GM18526 (cell line): ENCODE results near the gene DPM3.

Experiments
- POLR2A ChIP-seq: IDR thresholded peaks from 3 replicates; pipeline ENCODE4 v1.6.1; 2011; ENCODE audit not compliant: insufficient read length; ENCODE audit errors: extremely low read depth

DPM3 gene

DNA sequence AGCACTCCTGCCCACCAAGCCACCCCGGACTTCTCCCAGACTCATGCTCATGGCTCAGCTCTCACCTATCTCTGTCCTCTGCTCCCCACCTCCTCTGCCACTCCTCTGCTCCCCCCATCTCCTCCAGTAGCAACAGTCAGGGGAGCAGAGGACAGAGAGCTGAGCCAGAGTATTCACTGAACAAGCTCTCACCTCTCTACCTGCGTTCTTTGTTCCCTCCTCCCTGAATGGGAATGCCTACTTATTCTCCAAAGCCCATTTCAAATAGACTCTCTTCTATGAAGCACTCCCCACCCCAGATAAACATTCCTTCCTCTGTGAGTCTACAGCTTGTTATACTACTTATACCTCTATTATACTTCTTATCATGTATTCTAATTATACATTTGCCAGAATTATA lies 19.1 kb downstream of the DPM3 start:
- TF ChIP-seq POLR2A = no peak

DNA sequence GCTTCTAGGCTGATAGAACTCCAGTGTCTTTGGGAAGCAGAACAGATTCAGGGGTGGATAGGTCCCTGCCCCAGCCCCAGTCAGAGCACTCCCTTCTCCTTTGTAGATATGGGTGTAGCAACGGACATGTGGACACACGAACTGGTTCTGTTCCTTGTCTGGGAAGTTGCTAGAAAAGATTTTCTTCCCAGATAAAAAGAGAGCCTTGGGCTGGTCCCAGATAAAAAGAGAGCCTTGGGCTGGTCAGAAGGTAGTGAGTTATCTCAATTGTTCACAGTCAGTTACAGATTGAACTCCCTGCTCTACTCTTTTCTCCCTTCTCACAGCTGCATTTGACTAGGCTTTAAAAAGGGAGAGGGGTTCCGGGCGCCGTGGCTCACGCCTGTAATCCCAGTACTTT lies 20.1 kb downstream of the DPM3 start:
- no peak for TF ChIP-seq POLR2A

DNA sequence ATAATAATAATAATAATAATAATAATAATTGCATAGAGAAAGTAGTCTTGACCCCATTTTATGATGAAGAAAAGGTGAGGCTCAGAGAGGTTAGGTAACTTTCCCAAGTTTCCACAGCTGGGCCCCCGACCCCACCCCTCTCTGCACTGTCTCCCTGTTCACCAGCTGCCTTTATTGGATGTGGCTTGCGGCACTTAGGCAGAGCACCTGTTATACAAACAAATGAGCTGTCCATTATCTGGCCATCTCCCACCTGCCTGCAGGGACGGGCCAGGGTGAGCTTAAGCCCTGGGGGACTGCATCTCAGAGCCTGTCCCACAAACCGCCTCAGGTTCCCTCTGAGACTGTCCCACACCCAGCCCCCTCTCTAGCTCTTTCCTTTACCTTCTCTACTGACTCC lies 22.7 kb downstream of the DPM3 start:
- no peak for TF ChIP-seq POLR2A

DNA sequence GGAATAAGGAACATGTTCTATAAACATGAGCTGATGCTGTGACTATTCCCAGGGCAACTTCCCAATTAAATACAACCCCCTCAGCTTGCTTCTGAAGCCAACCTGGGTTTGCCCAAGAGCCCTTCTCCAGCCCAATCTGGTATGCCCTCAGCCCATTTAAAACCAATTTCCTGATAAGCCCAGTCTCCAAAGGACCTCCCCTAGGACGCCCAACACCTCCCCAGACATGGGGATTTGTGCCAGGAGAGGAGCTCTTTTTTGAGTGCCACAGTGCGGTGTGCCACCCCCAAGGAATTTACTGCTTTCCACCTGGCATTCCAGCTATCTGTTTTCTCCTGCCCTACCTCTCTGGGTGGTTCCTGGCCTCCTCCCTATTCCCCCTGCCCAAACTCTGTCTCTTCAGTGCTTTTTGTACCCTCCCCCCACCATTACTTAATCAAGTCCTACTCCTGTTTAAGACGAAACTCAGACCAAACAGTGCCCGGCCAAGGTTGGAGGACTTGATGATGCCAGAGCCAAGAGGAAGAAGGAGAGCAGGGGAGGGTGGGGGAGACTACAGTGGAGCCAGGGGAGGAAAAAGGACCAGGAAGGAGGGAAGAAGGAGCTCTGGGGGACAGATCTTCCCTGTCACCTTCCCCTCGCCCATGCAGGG lies 24.1 kb downstream of the DPM3 start:
- no peak for TF ChIP-seq POLR2A

- no peak for TF ChIP-seq POLR2A
These were observed 26.8 kb downstream of the DPM3 start for GRCh38 chr1:155113450-155113980.

DNA sequence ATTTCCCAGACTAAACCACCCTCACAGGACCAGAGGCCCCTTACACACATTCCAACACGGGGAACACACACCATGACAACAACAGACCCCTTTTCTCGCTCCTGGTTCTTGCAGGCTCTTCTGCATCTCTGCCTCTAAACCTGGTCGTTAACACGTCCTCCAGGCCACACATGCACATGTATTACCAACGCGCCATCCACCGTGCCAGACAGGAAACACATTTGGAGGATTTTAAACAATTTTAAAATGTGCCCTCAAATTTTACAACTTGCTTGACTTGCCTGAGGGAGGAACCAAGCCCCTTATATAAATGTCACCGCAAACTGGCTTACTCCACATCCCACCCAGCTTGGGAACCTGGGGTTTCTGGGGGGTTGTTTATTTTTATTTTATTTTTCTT lies 29.5 kb downstream of the DPM3 start:
- TF ChIP-seq POLR2A = no peak

DNA sequence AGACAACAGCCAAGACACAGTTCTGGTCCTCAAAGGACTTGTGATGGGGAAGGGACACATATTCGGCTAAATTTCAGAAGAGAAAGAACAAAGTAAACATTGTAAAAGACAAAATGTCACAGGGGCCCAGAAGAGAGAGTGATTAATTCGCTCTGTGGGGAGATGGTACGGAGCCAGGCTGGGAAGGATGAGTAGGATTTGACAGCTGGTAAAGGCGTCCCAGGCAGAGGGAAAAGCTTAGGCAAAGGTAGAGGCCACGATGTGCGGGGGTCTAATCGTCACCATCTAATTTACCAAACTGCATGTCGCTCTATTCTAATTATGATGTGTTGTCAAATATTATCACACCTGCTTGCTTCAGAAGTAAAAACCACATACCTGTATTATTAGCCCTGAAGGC lies 29.9 kb downstream of the DPM3 start:
- TF ChIP-seq POLR2A = no peak

DNA sequence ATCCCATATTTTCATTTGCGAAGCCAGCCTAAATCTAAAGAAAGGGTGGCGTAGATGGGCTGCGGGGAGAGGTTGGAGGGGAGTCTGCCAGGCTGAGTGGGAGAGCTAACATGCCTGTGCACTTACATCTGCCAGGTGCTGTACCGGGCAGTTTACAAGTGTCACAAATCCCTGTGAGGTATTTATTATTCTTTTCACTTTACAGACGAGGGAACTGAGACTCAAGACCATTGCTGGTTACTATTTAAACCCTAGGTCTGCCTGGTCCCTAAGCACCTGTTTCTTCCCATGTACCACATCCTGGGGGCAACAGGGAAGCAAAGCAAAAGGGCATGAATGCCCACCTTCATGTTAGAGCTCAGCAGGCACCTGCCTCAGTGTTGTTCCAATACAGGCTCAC lies 32.0 kb downstream of the DPM3 start:
- no peak for TF ChIP-seq POLR2A

DNA sequence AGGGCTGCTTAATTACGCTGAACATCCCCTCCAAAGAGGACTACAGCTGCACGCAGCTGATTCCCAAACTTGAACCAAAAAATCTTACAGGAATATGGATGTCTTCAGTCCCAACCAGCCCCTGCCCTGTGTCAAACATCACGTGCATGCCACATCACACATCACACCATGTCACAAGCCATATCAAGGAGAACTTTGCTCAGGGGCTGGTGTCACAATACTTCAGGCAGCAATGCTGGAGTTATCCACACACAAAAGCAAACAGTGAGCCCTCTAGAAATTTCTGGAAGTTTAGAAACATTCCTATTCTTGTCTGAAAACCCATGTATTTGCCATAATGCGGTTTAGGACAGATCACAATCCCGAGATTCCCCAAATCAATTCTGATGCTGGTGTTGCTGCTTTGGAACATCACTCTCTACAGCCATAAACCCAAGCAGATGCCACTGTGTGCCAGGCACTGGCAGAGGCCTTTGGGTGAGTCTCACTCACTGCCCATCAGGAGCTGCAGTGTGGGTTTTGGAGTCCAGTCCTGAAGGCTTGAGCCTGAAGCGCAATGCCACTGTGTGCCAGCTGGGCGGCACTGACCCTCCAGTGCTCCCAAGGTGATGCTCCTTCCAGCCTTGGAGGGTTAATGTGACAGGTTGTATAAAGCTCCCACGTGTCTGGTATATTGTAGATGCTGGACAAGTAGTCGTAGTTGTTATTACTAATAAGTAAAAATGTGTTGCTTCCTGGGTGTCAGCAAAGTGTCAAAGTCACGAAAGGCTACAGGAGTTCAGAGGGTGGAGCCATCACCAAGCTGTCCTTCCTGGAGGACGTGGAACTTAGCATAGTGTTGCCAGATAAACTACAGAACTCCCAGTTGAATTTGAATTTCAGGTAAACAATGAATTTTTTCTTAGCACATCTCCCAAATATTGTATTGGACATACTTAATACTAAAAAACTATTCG lies 32.7 kb downstream of the DPM3 start:
- TF ChIP-seq POLR2A = no peak

GRCh38 chr1:155106862-155107261 lies 33.5 kb downstream of the DPM3 start:
- TF ChIP-seq POLR2A = no peak

- no peak for TF ChIP-seq POLR2A
These were observed 34.7 kb downstream of the DPM3 start for GRCh38 chr1:155105604-155106011.

DNA sequence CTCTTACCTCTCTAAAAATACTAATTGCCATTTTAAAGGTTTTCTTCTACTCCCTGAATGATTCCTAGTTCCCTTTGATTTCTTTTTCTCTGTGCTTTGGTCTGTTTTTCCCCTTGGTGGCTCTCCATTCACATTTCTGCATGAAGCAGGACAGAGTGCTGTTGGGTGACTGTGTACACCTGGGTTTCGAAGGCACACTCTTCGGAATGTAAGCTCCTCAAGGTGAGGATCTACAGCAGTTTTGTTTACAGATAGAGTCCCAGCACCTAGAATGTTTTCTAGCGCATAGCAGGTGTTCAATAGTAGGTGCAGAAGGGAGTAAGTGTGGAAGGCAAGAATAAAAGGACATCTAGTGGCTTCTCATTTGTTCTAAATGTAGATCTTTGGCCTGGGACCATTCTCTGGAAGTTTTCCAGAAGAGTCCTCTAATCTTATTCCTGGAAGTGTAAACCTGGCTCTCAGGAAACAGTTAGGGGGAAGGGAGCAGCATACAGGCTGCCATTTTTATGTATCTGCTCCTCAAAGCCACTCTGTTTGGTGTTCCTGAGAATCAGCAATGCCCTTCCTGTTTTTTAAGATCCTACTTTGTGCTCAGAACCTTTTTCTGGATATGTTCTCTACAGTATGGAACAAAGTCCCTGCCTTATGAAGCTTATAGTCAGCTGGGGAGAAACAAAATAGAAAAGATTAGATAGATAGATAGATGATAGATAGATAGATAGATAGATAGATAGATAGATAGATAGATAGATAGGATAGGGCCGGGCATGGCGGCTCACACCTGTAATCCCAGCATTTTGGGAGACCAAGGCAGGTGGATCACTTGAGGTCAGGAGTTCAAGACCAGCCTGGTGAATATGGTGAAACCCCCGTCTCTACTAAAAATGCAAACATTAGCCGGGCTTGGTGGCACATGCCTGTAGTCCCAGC lies 35.5 kb downstream of the DPM3 start:
- no peak for TF ChIP-seq POLR2A

- TF ChIP-seq POLR2A = no peak
These were observed 37.0 kb downstream of the DPM3 start for GRCh38 chr1:155103325-155103724.

- no peak for TF ChIP-seq POLR2A
These were observed 41.0 kb downstream of the DPM3 start for GRCh38 chr1:155099331-155099730.

GRCh38 chr1:155094622-155094948 lies 45.7 kb downstream of the DPM3 start:
- no peak for TF ChIP-seq POLR2A
